HEK293 (cell line): ENCODE measurements around the gene CSNK1G1.

ENCODE experiments used
- CTCF ChIA-PET: fragments of 350-600 bp; formaldehyde crosslinking; extraction: SDS; loops from one replicate; lab custom pipeline; 2021; ENCODE audit warnings: antibody characterized with exemption; lab: Yijun Ruan, JAX
- POLR2A ChIA-PET: fragments of 300-600 bp; formaldehyde crosslinking; extraction: SDS; loops from one replicate; lab custom pipeline; 2020; ENCODE audit warnings: antibody characterized with exemption, inconsistent platforms; lab: Yijun Ruan, JAX
- H3K27ac ChIP-seq: fragments of 200-500 bp; sonication (Bioruptor generic); 2 replicates; pipeline ENCODE4 v1.5.1; 2014; ENCODE audit warnings: low read depth, low read length, control low read depth, inconsistent platforms; ENCODE audit errors: extremely low read depth
- H3K36me3 ChIP-seq, 2 experiments: fragments of 200-500 bp in 1 of 2; sonication (Bioruptor generic) in 1 of 2; 1 replicate in 1 of 2; 2 replicates in 1 of 2; pipeline ENCODE4 v1.5.1; 2014 to 2017; ENCODE audit warnings: inconsistent platforms in 2 of 2, low read length in 2 of 2; ENCODE audit not compliant: control insufficient read depth in 2 of 2, insufficient read depth in 1 of 2
- H3K4me1 ChIP-seq: fragments of 200-500 bp; sonication (Bioruptor generic); 2 replicates; pipeline ENCODE4 v1.5.1; 2014; ENCODE audit warnings: mild to moderate bottlenecking, low read length, inconsistent platforms; ENCODE audit not compliant: control insufficient read depth, insufficient read depth
- H3K4me3 ChIP-seq: 2 replicates; pipeline ENCODE4 v1.5.1; 2011; ENCODE audit warnings: low read depth, mild to moderate bottlenecking, control low read depth, low read length, moderate library complexity
- H3K9me3 ChIP-seq: fragments of 200-500 bp; sonication (Bioruptor generic); 2 replicates; pipeline ENCODE4 v1.5.1; 2014; ENCODE audit warnings: low read depth, low read length, inconsistent platforms; ENCODE audit not compliant: control insufficient read depth, insufficient read depth
- FEZF1 ChIP-seq: fragments of 450-650 bp; formaldehyde crosslinking; IDR thresholded peaks from 2 replicates; pipeline ENCODE4 v1.5.1; 2016; ENCODE audit warnings: missing biosample characterization, missing genetic modification characterization
- GLI2 ChIP-seq: fragments of 450-650 bp; formaldehyde crosslinking; IDR thresholded peaks from 2 replicates; pipeline ENCODE4; 2017; ENCODE audit warnings: missing biosample characterization, missing genetic modification characterization, low read depth, borderline replicate concordance
- HOXD13 ChIP-seq: sonication (generic); formaldehyde crosslinking; IDR thresholded peaks from 2 replicates; pipeline ENCODE4 v1.8.0; 2022; ENCODE audit warnings: missing genetic modification reagents, borderline replicate concordance
- IKZF3 ChIP-seq: fragments of 450-650 bp; IDR thresholded peaks from 2 replicates; pipeline ENCODE4 v1.5.0; 2018; ENCODE audit warnings: missing biosample characterization, mild to moderate bottlenecking, missing genetic modification characterization, moderate library complexity
- SALL2 ChIP-seq: fragments of 450-650 bp; formaldehyde crosslinking; IDR thresholded peaks from 2 replicates; pipeline ENCODE4 v1.5.0; 2017; ENCODE audit warnings: missing biosample characterization, mild to moderate bottlenecking, missing genetic modification characterization, borderline replicate concordance
- SCRT1 ChIP-seq: fragments of 450-650 bp; formaldehyde crosslinking; IDR thresholded peaks from 2 replicates; pipeline ENCODE4 v1.5.1; 2016; ENCODE audit warnings: missing biosample characterization, missing genetic modification characterization, borderline replicate concordance
- SCRT2 ChIP-seq: fragments of 450-650 bp; formaldehyde crosslinking; IDR thresholded peaks from 2 replicates; pipeline ENCODE4 v1.5.1; 2016; ENCODE audit warnings: missing biosample characterization, missing genetic modification characterization
- SP3 ChIP-seq: fragments of 450-650 bp; formaldehyde crosslinking; IDR thresholded peaks from 2 replicates; pipeline ENCODE4 v1.5.1; 2016; ENCODE audit warnings: missing biosample characterization, missing genetic modification characterization
- ZIC2 ChIP-seq: fragments of 450-650 bp; formaldehyde crosslinking; IDR thresholded peaks from 2 replicates; pipeline ENCODE4 v1.5.1; 2016; ENCODE audit warnings: missing biosample characterization, missing genetic modification characterization
- ZNF146 ChIP-seq: fragments of 450-650 bp; formaldehyde crosslinking; IDR thresholded peaks from 2 replicates; pipeline ENCODE4 v1.5.1; 2016; ENCODE audit warnings: missing biosample characterization, missing genetic modification characterization
- ZNF184 ChIP-seq: fragments of 450-650 bp; IDR thresholded peaks from 2 replicates; pipeline ENCODE4 v1.5.1; 2018; ENCODE audit warnings: missing biosample characterization, mild to moderate bottlenecking, missing genetic modification characterization
- ZNF341 ChIP-seq: fragments of 450-650 bp; formaldehyde crosslinking; IDR thresholded peaks from 2 replicates; pipeline ENCODE4; 2016; ENCODE audit warnings: low read depth, missing biosample characterization, missing genetic modification characterization
- ZNF585B ChIP-seq: fragments of 450-650 bp; formaldehyde crosslinking; IDR thresholded peaks from 2 replicates; pipeline ENCODE4 v1.5.1; 2016; ENCODE audit warnings: missing biosample characterization, missing genetic modification characterization
- ZNF596 ChIP-seq: fragments of 450-650 bp; IDR thresholded peaks from 2 replicates; pipeline ENCODE4 v1.5.0; 2018; ENCODE audit warnings: missing biosample characterization, mild to moderate bottlenecking, missing genetic modification characterization, moderate library complexity
- ZNF843 ChIP-seq: fragments of 450-650 bp; formaldehyde crosslinking; IDR thresholded peaks from 2 replicates; pipeline ENCODE4 v1.5.1; 2016; ENCODE audit warnings: missing biosample characterization, missing genetic modification characterization
- ZSCAN16 ChIP-seq: fragments of 450-650 bp; formaldehyde crosslinking; IDR thresholded peaks from 2 replicates; pipeline ENCODE4 v1.5.1; 2016; ENCODE audit warnings: missing biosample characterization, missing genetic modification characterization
- ZXDB ChIP-seq: fragments of 450-650 bp; formaldehyde crosslinking; IDR thresholded peaks from 2 replicates; pipeline ENCODE4 v1.5.1; 2016; ENCODE audit warnings: missing biosample characterization, missing genetic modification characterization
- TF ChIP-seq, protein P1 (sequence below): fragments of 450-650 bp; IDR thresholded peaks from 2 replicates; pipeline ENCODE4 v1.5.1; 2018; ENCODE audit warnings: missing biosample characterization, mild to moderate bottlenecking, missing genetic modification characterization
- TF ChIP-seq, protein P2 (sequence below): fragments of 450-650 bp; formaldehyde crosslinking; IDR thresholded peaks from 2 replicates; pipeline ENCODE4 v1.5.1; 2017; ENCODE audit warnings: missing biosample characterization, missing genetic modification characterization
- TF ChIP-seq, protein P3 (sequence below): fragments of 450-650 bp; formaldehyde crosslinking; IDR thresholded peaks from 2 replicates; pipeline ENCODE4 v1.5.1; 2016; ENCODE audit warnings: missing biosample characterization, missing genetic modification characterization
- TF ChIP-seq, protein P4 (sequence below): fragments of 450-650 bp; formaldehyde crosslinking; IDR thresholded peaks from 2 replicates; pipeline ENCODE4 v1.5.1; 2016; ENCODE audit warnings: missing biosample characterization, missing genetic modification characterization

Gene CSNK1G1

DNA sequence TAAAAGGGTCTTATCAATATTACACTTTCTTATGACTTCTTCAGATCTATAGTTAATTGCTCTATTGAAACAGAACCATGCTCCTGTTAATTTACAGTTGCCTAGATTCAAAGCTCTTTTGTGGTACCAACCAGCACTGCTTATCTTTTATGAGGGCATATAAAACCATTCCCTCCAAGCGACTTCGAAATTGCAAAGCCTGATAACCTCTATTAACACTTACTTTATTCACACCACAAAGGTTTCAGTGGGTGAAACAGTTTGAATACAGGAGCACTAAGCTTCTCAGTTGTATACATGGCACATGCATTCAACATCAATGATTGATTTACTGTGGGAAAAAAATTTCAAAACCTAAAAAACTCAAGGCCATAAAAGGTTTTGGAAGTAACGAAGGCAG is 118.3 kb downstream of the CSNK1G1 start (continued):
- TF ChIP-seq ZXDB, result peak; percentile 84
- peak; percentile 69 for TF ChIP-seq ZNF596 (tag by site-specific recombination)
- TF ChIP-seq, protein P1, sequence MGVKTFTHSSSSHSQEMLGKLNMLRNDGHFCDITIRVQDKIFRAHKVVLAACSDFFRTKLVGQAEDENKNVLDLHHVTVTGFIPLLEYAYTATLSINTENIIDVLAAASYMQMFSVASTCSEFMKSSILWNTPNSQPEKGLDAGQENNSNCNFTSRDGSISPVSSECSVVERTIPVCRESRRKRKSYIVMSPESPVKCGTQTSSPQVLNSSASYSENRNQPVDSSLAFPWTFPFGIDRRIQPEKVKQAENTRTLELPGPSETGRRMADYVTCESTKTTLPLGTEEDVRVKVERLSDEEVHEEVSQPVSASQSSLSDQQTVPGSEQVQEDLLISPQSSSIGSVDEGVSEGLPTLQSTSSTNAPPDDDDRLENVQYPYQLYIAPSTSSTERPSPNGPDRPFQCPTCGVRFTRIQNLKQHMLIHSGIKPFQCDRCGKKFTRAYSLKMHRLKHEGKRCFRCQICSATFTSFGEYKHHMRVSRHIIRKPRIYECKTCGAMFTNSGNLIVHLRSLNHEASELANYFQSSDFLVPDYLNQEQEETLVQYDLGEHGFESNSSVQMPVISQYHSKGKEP, result peak; percentile 54; the same call in 1 of the 2 replicates
- TF ChIP-seq, protein P2, sequence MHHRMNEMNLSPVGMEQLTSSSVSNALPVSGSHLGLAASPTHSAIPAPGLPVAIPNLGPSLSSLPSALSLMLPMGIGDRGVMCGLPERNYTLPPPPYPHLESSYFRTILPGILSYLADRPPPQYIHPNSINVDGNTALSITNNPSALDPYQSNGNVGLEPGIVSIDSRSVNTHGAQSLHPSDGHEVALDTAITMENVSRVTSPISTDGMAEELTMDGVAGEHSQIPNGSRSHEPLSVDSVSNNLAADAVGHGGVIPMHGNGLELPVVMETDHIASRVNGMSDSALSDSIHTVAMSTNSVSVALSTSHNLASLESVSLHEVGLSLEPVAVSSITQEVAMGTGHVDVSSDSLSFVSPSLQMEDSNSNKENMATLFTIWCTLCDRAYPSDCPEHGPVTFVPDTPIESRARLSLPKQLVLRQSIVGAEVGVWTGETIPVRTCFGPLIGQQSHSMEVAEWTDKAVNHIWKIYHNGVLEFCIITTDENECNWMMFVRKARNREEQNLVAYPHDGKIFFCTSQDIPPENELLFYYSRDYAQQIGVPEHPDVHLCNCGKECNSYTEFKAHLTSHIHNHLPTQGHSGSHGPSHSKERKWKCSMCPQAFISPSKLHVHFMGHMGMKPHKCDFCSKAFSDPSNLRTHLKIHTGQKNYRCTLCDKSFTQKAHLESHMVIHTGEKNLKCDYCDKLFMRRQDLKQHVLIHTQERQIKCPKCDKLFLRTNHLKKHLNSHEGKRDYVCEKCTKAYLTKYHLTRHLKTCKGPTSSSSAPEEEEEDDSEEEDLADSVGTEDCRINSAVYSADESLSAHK (tag by site-specific recombination), result peak; percentile 85
- TF ChIP-seq, protein P3, sequence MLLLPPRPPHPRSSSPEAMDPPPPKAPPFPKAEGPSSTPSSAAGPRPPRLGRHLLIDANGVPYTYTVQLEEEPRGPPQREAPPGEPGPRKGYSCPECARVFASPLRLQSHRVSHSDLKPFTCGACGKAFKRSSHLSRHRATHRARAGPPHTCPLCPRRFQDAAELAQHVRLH, result peak; percentile 84; the same call in 1 of the 2 replicates
- TF ChIP-seq IKZF3, result peak; percentile 70
- 0 out of 2 replicates have a peak, but pooled peaks have one; percentile 15 for TF ChIP-seq ZNF341 (tag by site-specific recombination)
- no peak for TF ChIP-seq SP3
- TF ChIP-seq FEZF1, result peak; percentile 95
- no peak for TF ChIP-seq ZNF146 (tag by site-specific recombination)
- TF ChIP-seq ZNF843 (tag by site-specific recombination), result peak; percentile 95
- no peak for TF ChIP-seq ZNF585B (tag by site-specific recombination)
- TF ChIP-seq ZIC2, result no peak
- TF ChIP-seq, protein P4, sequence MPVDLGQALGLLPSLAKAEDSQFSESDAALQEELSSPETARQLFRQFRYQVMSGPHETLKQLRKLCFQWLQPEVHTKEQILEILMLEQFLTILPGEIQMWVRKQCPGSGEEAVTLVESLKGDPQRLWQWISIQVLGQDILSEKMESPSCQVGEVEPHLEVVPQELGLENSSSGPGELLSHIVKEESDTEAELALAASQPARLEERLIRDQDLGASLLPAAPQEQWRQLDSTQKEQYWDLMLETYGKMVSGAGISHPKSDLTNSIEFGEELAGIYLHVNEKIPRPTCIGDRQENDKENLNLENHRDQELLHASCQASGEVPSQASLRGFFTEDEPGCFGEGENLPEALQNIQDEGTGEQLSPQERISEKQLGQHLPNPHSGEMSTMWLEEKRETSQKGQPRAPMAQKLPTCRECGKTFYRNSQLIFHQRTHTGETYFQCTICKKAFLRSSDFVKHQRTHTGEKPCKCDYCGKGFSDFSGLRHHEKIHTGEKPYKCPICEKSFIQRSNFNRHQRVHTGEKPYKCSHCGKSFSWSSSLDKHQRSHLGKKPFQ (tag by site-specific recombination), result peak; percentile 98
- no peak for TF ChIP-seq ZNF184 (tag by site-specific recombination)

DNA sequence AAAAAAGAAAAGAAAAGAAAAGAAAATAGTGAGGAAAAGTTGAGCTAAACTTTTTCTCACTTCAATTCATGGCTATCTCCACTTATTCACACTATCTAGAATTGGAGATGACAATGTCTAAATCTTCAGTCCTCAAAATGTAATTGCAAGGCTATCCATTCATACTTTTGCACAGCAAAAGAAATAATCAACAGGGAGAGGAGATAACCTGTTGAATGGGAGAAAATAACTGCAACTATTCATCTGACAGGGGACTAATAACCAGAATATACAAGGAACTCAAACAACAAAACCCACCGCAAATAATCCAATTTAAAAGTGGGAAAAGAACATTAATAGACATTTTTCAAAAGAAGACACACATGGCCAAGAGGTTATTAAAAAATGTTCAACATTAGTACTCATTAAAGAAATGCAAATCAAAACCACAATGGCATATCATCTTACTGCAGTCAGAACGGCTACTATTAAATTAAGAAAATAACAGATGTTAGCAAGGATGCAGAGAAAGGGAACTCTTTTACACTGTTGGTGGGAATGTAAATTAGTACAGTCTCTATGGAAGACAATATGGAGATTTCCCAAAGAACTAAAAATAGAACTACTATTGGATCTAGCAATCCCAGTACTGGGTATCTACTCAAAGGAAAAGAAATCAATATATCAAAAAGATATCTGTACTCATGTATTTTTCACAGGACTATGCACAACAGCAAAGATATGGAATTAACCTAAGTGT is 119.6 kb downstream of the CSNK1G1 start:
- ChIA-PET POLR2A (no interaction called here), CTCF (no interaction called here)
- H3K36me3 ChIP-seq, result no peaks in the 10 kb centered on the region
- no peaks in the 10 kb centered on the region for H3K9me3 ChIP-seq
- H3K4me1 ChIP-seq, result peaks cover 17% of the 10 kb centered on the region
- H3K27ac ChIP-seq, result no peak overlapping the region
- H3K4me3 ChIP-seq, result no peak overlapping the region
- TF ChIP-seq SCRT1 (peak; percentile 98), SP3 (no peak), ZSCAN16 (tag by site-specific recombination) (no peak), HOXD13 (CRISPR knock-in tag) (no peak), SALL2 (no peak), SCRT2 (tag by site-specific recombination) (peak; percentile 94), GLI2 (tag by site-specific recombination) (no peak), ZIC2 (no peak)
